ENCODE results near the gene HOXA3. TPM values are rescaled to one million over a fixed set of nuclear protein-coding genes. Genes with fewer than 3 reads are reported as not detected.

HOXA3 gene
- total and polyA plus RNA-seq, 2 of the 8 experiments (the other 6 are each of a cell fraction or from before 2014, with no cell fraction given): not detected

- POLR2A ChIA-PET (ENCODE audit: partially characterized antibody): no interaction called here
- Histone ChIP-seq H3K4me3 (ENCODE audit: extremely low read depth in 1 of 4, insufficient read depth in 2 of 4, low read depth in 3 of 4, low read length in 4 of 4) (no peak overlapping the region), H2AK5ac (ENCODE audit: low read depth, low read length) (no peak overlapping the region), H2BK20ac (ENCODE audit: low read length) (no peak overlapping the region), H3K27me3 (replicated peaks in 1 of 4; ENCODE audit: control insufficient read depth in 3 of 4, extremely low read depth in 1 of 4, insufficient read depth in 3 of 4, low read length in 3 of 4) (peaks cover 98 to 100% (median 100%) of the 10 kb centered on the region in 4 experiments), H2BK120ac (replicated peaks; ENCODE audit: low read depth, low read length) (no peak overlapping the region), H3K4me1 (replicated peaks in 1 of 4; ENCODE audit: control insufficient read depth in 3 of 4, insufficient read depth in 4 of 4, low read length in 3 of 4) (peaks cover 0 to 5% (median 2%) of the 10 kb centered on the region in 4 experiments; a peak in 4 of 7 replicates), H4K5ac (ENCODE audit: insufficient read length, low read depth, low read length) (no peak overlapping the region), H2BK5ac (ENCODE audit: low read depth, low read length) (no peak overlapping the region), H4K91ac (replicated peaks; ENCODE audit: insufficient read length, low read length) (no peak overlapping the region), H3K23ac (ENCODE audit: insufficient read length) (no peak overlapping the region), H3K23me2 (ENCODE audit: low read depth, low read length) (peaks cover 4% of the 10 kb centered on the region; the same call in 1 of the 2 replicates), H2BK15ac (ENCODE audit: low read length) (no peak overlapping the region), H2AFZ (ENCODE audit: low read length) (no peak overlapping the region), H3K4ac (replicated peaks; ENCODE audit: insufficient read length, low read depth, low read length) (no peak overlapping the region), H3K27ac (ENCODE audit: low read depth, low read length) (no peak overlapping the region), H3K79me2 (ENCODE audit: control insufficient read depth in 1 of 2, insufficient read depth in 2 of 2, low read length in 2 of 2) (no peaks in the 10 kb centered on the region), H2BK12ac (ENCODE audit: low read depth, low read length) (no peak overlapping the region), H3K36me3 (ENCODE audit: control insufficient read depth in 2 of 4, insufficient read depth in 4 of 4, low read length in 3 of 4) (peaks cover 0 to 16% (median 0%) of the 10 kb centered on the region in 4 experiments; a peak in 2 of 8 replicates), H3K14ac (ENCODE audit: insufficient read length) (no peak overlapping the region), H4K8ac (ENCODE audit: extremely low read depth, insufficient read depth, low read length) (no peak overlapping the region), H3K56ac (replicated peaks; ENCODE audit: insufficient read length, low read depth, low read length) (no peak overlapping the region), H3K9ac (replicated peaks in 1 of 4; ENCODE audit: extremely low read depth in 1 of 4, low read depth in 3 of 4, low read length in 3 of 4) (no peak overlapping the region), H3K79me1 (ENCODE audit: low read depth, low read length) (no peaks in the 10 kb centered on the region), H4K20me1 (replicated peaks in 1 of 2; ENCODE audit: control insufficient read depth in 1 of 2, insufficient read depth in 2 of 2, low read length in 2 of 2) (peaks cover 16 to 34% of the 10 kb centered on the region in 2 experiments), H3K18ac (ENCODE audit: extremely low read depth, low read length) (no peak overlapping the region), H3K9me3 (ENCODE audit: insufficient read depth in 2 of 2, low read depth in 1 of 2, low read length in 1 of 2) (peaks cover 0 to 4% of the 10 kb centered on the region in 2 experiments; a peak in 1 of 4 replicates), H3K4me2 (ENCODE audit: insufficient read depth in 1 of 2, low read depth in 2 of 2, low read length in 2 of 2) (no peak overlapping the region)
- DNase-seq (ENCODE audit: low read depth in 1 of 2, low spot score in 2 of 2) (peak in 1 of 2 experiments; percentile 52), FAIRE-seq (no peak)
- CTCF ChIA-PET (ENCODE audit: partially characterized antibody): interaction anchor here (0.9 to 2.3 kb wide), 8 partner anchors 9 to 32 kb away, joined by 3 to 10 read pairs (median 4); partner anchors contain the start of gene HOXA5
- whole genome bisulfite sequencing, 2 experiments (ENCODE audit: extremely low coverage in 1 of 2, insufficient coverage in 1 of 2, insufficient read length in 1 of 2, insufficient replicate concordance in 2 of 2, low coverage in 1 of 2, low lambda C conversion rate in 2 of 2, missing lambda C conversion rate in 1 of 2): 22% methylated on average over 28 of the region's 28 CpGs; no CpG with 5 or more reads in 1 of the 2 experiments
- TF ChIP-seq SUZ12 (IDR thresholded peaks at IDR 0.05; ENCODE audit: low read length) (peak; percentile 99), TEAD4 (IDR thresholded peaks at IDR 0.05; ENCODE audit: low read depth, low read length) (no peak), HDAC6 (IDR thresholded peaks at IDR 0.05; ENCODE audit: low read depth, low read length) (no peak), EZH2 (IDR thresholded peaks at IDR 0.05; ENCODE audit: low read depth, low read length, severe bottlenecking) (peak; percentile 99), CBX8 (IDR thresholded peaks at IDR 0.05; ENCODE audit: borderline replicate concordance, low read depth, low read length) (no peak; the same call in 1 of the 2 replicates), PHF8 (conservative IDR thresholded peaks at IDR 0.05; ENCODE audit: low read depth, low read length) (no peak), TCF12 (IDR thresholded peaks at IDR 0.05; ENCODE audit: low read depth, low read length) (no peak), E2F6 (IDR thresholded peaks at IDR 0.05) (no peak), RNF2 (IDR thresholded peaks at IDR 0.05; ENCODE audit: borderline replicate concordance, low read depth, low read length, missing control alignments, poor library complexity, severe bottlenecking) (peak; percentile 94), RXRA (IDR thresholded peaks at IDR 0.05; ENCODE audit: insufficient read depth, low read depth, low read length) (no peak)
Observed at GRCh38 chr7:27128776-27129728, 23.3 kb downstream of the HOXA3 start.
